Kasumi-1 (cell line): Measurements from ENCODE around the gene RPL36A.

Source experiments
- DNase-seq, 2 experiments: peaks; one replicate each; lab custom pipeline; 2025; lab: John Stamatoyannopoulos, UW

Gene RPL36A

DNA sequence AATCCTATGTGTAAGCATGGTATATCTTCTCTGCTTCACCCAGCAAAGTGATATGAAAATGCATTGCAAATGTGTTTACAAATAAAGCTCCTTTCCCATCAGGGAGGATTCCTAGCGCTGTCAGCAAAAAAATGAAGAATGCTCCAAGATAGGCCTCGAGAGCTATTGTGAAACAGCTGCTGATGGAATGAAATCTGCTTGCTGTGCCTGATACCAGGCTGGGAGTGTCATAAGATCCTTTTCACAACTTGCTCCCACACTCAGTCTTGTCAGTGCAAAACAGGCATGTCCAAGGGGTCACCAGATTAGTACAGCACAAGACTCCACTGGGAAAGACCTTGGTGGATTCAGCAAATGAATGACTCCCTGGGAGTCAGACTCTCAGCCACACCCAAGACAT is 51.3 kb downstream of the RPL36A start:
- DNase-seq = no peak
